Fibroblast of gingiva (primary cell): ENCODE data around the gene THAP9.

Experiments
- DNase-seq: peaks from one replicate; pipeline ENCODE4 v3.0.0-alpha.2; 2011; ENCODE audit warnings: low read depth

The THAP9 gene

GRCh38 chr4:82965763-82966162 is 65.2 kb downstream of the THAP9 start:
- no peak for DNase-seq

GRCh38 chr4:82968972-82969371 is 68.4 kb downstream of the THAP9 start:
- no peak for DNase-seq

GRCh38 chr4:82969414-82969813 is 68.9 kb downstream of the THAP9 start:
- DNase-seq, result no peak
